HS-5 (cell line): ENCODE data around the gene MYOCOS.
"Not testable (repeated sequence)": the region's sequence is repeated elsewhere in the genome, so short reads cannot be mapped to it uniquely, and the experiment has no call there.

Experiments used
- DNase-seq: peaks from one replicate; pipeline ENCODE4 v3.0.0-alpha.2; 2012; ENCODE audit warnings: low read depth

The MYOCOS gene

DNA sequence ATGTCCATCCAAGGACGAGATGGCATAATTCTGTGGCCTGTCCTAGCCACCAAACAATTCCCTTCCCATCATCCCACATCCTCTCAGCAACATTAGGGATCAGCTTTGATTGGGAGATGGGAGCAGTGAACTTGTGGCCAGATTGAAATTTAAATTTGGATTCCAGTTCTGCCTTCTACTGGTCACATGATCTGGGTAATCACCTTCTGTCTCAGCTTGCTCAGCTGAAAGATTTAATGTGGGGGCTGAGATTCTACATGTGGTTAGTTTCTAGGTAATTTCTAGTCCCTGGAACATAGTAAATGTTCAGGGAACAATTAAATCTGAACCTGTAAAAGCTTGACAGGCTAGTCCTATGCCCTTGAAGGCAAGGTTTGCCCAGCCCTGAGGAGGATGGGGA, 3.2 kb downstream of the MYOCOS start:
- no peak for DNase-seq

- no peak for DNase-seq
Measured at GRCh38 chr1:171627020-171627419, 5.0 kb downstream of the MYOCOS start.

GRCh38 chr1:171628225-171628624, 6.2 kb downstream of the MYOCOS start:
- no peak for DNase-seq

DNA sequence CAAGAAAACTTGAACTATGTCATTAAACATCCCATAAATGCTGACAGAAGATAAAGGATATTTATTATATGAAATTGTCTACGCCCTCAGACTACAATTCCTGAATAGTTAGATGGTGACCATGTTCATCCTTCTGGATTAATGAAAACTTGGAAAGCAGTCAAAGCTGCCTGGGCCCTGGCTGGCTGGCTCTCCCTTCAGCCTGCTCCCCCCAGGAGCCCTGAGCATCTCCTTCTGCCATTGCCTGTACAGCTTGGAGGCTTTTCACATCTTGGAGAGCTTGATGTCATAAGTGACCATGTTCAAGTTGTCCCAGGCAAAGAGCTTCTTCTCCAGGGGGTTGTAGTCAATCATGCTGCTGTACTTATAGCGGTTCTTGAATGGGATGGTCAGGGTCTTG, 13.6 kb downstream of the MYOCOS start:
- DNase-seq: no peak

GRCh38 chr1:171636141-171636540, 14.1 kb downstream of the MYOCOS start:
- DNase-seq: no peak

GRCh38 chr1:171637928-171638576, 16.0 kb downstream of the MYOCOS start:
- no peak for DNase-seq

DNA sequence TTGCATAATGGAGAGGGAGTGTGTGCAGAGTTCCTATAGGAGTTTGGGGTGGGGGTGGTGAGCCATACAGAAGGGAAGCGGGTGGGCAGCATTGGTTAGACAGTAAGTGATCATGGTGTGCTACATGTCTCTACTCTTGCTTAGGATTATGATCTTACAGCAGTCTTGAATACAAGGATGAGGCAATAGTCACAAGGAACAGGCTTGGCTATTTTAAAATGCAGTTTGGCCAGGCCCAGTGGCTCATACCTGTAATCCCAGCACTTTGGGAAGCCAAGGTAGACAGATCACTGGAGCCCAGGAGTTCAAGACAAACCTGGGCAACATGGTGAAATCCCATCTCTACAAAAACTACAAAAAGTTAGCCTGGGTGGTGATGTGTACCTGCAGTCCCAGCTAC, 18.2 kb downstream of the MYOCOS start:
- no peak for DNase-seq

GRCh38 chr1:171641076-171641864, 19.2 kb downstream of the MYOCOS start:
- DNase-seq: no peak

DNA sequence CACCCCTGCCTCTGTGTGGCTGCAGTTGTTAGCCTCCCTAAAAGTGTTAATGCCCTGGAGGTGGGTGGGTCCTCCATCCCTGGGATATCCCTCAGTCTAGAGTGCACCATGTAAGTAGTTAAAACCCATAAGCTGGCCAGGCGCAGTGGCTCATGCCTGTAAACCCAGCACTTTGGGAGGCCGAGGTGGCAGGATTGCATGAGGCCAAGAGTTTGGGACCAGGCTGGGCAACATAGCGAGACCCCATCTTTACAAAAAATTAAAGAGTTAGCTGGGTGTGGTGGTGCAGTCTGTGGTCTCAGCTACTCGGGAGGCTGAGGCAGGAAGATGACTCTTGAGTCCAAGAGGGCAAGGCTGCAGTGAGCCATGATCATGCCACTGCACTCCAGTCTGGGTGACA, 20.2 kb downstream of the MYOCOS start:
- DNase-seq: no peak

DNA sequence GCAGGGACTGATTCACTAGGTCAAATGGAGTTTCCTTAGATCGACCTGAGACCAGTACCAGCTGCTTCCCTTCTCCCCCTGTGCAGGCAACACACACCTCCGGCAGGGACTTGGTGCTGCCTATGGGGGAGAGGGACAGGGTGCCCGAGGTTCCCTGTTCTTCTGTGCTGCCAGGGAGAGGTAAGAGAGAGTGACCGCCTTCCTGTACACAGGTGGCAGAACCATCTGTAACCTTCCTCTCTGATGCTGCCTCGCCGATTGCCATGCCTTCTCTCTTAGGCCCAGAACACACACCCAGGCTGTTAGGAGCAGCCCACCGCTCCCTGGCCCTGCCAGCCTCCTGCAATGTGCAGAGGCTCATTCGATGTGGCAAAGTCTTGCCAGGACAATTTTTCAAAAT, 21.1 kb downstream of the MYOCOS start:
- no peak for DNase-seq

- peak; percentile 36 for DNase-seq
Measured at GRCh38 chr1:171644805-171645483, 22.9 kb downstream of the MYOCOS start.

- DNase-seq: no peak
Measured at GRCh38 chr1:171645553-171646248, 23.7 kb downstream of the MYOCOS start.

DNA sequence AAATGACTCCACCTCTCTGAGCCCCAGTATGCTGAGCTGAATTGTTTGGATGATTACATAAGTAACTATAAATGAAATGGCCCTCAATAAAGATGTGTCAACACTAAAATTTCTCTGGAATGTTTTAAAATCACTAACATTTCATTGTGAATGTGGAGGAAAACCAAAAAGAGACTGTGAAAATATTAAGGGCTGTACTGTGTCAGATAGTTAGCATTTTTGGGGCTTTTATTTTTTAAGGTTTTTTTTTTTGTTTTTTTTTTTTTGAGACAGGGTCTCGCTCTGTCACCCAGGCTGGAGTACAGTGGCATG, 24.2 kb downstream of the MYOCOS start:
- no peak for DNase-seq

DNA sequence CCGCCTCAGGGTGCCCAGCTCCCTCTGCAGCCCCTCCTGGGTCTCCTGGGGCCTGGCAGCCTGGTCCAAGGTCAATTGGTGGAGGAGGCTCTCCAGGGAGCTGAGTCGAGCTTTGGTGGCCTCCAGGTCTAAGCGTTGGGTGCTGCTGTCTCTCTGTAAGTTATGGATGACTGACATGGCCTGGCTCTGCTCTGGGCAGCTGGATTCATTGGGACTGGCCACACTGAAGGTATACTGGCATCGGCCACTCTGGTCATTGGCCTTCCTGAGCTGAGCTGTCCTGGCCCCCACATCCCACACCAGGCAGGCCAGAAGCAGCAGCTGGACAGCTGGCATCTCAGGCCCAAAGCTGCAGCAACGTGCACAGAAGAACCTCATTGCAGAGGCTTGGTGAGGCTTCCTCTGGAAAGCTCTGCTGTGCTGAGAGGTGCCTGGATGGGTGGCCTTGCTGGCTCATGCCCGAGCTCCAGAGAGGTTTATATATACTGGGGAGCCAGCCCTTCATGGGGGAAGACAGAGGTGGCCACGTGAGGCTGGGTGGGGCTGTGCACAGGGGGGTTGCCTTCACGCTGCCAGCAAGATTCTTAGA, 30.3 kb downstream of the MYOCOS start, which contains the start of gene MYOC:
Gene MYOC, minus strand, starts transcription at position 455 of the 589 bp plus-strand sequence. Its CDS starts 77 bp downstream, at position 378.
- DNase-seq: no peak

DNA sequence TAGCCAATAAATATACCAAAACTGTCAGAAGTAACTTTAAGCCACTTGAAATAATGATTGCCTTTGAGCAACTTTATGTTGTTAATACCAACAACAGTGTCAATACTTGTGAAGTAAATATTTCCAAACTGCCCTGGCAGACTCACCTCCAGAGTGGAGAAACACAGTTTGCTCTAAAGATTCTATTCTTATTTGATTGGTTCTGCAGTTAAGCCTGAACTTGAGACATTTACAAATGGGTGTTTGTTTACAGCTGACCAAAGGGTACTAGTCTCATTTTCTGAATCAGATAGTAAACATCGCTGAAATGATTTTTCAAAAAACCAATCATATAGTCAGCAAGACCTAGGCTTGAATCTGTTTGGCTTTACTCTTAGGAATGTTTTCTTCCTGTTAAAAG, 31.8 kb downstream of the MYOCOS start:
- DNase-seq: no peak

DNA sequence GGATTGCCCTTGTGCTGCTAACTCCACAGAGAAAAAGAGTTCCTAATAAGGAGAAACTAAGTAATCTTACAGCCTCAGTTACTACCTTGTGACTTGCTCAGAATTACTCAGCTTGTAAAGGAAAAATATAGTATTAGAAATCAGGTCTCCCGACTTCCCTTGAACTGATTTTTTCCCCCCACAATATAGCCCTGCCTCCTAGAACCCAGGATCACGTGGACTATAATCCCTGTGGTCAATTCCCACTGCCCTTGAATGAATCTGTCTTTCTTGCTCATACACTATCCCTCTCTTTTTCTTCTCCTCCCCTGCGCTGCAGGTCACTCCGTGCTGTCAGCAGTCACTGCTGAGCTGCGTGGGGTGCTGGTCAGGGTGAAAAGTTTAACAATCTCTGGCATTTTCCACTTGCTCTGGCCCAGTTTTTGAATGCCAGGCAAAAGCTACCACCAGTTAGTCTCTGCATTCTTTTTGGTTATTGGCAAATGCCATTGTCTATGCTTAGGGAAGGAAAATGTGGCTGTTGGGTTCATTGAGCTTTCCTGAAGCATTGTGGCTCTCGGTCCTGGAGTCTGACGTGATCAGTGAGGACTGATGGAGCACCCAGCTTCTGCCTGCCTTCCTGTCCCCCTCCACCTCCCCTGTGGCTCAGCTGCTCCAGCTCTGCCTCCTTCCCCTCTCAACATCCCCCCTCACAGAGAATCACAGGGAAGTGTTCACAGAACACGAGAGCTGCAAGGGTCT, 32.3 kb downstream of the MYOCOS start:
- DNase-seq: no peak

DNA sequence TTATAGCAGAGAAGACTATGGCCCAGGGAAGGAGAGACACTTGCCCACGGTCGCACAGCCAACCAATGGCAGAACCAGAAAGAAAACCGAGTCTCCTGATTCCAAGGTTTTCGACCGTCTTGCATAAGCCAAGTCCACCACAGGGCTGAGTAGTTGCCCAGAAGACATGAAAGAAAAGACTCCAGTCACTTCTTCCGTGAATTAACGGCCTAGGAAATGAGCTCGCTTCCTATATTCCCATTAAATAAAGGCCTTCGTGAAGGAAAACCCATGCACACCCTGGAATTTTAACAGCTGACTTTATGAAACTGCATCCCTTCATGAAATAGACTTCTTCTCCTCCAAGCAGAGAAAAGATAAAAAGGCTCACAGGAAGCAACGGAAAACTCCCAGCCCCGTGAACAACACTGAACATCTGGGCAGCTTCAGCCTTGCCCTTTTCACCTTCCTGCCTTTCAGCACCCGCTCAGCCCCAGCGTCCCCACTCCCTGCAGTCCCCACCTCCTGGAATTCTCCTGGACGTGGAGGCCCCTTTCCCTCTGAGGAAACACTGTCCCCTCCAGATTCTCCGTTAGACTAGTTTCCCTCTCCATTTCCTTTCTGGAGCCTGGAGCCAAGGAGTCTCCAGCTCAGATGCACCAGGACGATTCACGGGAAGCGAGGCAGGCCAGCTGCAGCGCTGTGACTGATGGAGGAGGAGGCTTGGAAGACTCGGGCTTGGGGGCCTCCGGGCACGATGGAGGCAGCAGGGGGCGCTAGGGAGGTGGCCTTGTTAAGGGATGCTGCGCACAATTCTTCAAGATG, 33.1 kb downstream of the MYOCOS start:
- no peak for DNase-seq

DNA sequence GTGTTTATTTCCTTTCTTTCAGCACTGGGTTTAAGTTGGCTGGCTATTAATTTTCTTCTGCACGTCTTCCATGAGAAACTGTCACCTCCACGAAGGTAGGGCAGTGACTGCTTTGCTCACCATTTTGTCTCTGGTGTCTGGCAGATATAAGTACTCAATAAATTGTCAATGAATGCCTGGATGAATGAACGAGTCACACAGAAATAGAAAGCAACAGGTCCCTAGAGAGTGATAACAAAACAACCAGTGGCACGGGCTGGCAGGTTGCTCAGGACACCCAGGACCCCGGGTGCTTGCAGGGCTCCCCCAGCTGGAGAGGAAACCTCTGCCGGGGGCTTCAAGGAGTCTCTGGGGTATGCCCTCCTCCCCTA, 33.7 kb downstream of the MYOCOS start:
- no peak for DNase-seq

- not testable (repeated sequence) for DNase-seq
Measured at GRCh38 chr1:171656206-171656605, 34.2 kb downstream of the MYOCOS start.

DNA sequence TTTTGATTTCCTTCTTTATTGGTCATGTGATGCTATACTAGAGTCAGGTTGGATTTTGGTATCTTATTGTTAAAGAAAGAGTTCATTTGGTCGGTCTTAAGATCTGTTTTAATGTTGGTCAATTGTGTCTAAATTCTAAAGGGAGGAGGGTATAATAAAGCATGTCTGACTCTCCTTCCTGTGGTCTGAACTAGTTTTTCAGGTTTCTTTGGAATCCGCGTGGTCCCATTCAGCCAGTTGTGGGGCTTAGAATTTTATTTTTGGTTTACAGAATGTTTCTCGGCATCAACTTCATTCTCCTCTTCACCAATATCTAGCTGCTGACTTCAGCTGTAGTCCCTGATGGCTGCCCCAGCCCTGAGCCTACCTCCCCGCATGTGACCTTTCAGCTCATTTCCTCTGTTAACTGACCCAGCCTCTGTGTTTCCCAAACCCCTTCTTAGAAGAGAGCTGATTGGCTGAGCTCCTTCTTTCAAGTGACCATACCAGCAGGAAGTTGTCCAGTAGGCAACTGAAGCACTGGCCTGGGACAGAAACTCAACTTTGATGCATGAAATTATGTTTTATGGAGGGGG, 39.1 kb downstream of the MYOCOS start:
- no peak for DNase-seq
